Endothelial cell (in vitro differentiated cells): ENCODE results near the gene POP5. TPM values are rescaled to one million over a fixed set of nuclear protein-coding genes. Genes with fewer than 3 reads are reported as not detected.

ENCODE experiments used
- DNase-seq: peaks from one replicate; pipeline ENCODE4 v3.0.0; 2021; ENCODE audit warnings: low spot score
- H3K27ac Mint-ChIP-seq: one replicate; pipeline ENCODE4 v1.8.0; 2021; ENCODE audit warnings: mixed read lengths, inconsistent platforms; ENCODE audit not compliant: unreplicated experiment
- H3K27me3 Mint-ChIP-seq: one replicate; pipeline ENCODE4 v1.8.0; 2021; ENCODE audit warnings: mild to moderate bottlenecking, moderate library complexity, mixed read lengths, inconsistent platforms; ENCODE audit not compliant: unreplicated experiment
- H3K36me3 Mint-ChIP-seq: one replicate; pipeline ENCODE4 v1.8.0; 2021; ENCODE audit warnings: mild to moderate bottlenecking, low read depth, mixed read lengths, inconsistent platforms; ENCODE audit not compliant: unreplicated experiment
- H3K4me1 Mint-ChIP-seq: one replicate; pipeline ENCODE4 v1.8.0; 2021; ENCODE audit warnings: mild to moderate bottlenecking, mixed read lengths, inconsistent platforms; ENCODE audit not compliant: unreplicated experiment
- H3K4me3 Mint-ChIP-seq: one replicate; pipeline ENCODE4 v1.8.0; 2021; ENCODE audit warnings: mild to moderate bottlenecking, mixed read lengths, inconsistent platforms; ENCODE audit not compliant: unreplicated experiment
- H3K9me3 Mint-ChIP-seq: one replicate; pipeline ENCODE4 v1.8.0; 2021; ENCODE audit warnings: mixed read lengths, inconsistent platforms; ENCODE audit not compliant: unreplicated experiment
- CTCF ChIP-seq: fragments of 200-600 bp; sonication (generic); IDR thresholded peaks from one replicate; pipeline ENCODE4 v1.5.0; 2021; ENCODE audit warnings: antibody characterized with exemption; ENCODE audit not compliant: unreplicated experiment
- total RNA-seq: library from RNA; stranded (reverse); fragmentation: NEBNext Ultra II Directional; extraction: Animal tissue kit (Norgen Biotek cat#: 25700); gene quantifications from one replicate; pipeline ENCODE4 v1.2.1, GENCODE V29; 2021; ENCODE audit not compliant: unreplicated experiment

Gene POP5
- total RNA-seq, 1 donor from 2014 or later = 17.8 TPM

DNA sequence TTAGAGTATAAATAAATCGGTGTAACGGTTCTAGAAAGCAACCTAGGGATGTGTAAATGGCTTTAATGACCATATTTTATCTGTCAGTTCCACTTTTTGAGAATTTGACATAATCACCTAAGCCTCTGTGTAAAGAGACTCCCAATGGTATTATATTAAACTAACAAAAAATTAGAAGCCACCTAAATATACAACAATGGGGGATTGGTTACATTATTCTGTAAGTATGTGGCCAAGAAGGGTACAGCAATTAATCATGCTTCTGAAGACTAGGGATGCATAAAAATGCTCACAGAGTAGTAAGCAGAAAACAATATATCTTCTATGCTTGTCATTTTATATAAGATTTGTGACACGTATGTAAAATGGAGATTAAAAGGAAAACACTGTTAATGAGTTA, 36.5 kb downstream of the POP5 start:
- no peaks in the 10 kb centered on the region for H3K27me3 Mint-ChIP-seq
- H3K27ac Mint-ChIP-seq = no peak overlapping the region
- H3K9me3 Mint-ChIP-seq = no peaks in the 10 kb centered on the region
- DNase-seq = no peak
- no peak overlapping the region for H3K4me3 Mint-ChIP-seq
- H3K36me3 Mint-ChIP-seq = no peaks in the 10 kb centered on the region
- peaks cover 3% of the 10 kb centered on the region for H3K4me1 Mint-ChIP-seq
- no peak for TF ChIP-seq CTCF

DNA sequence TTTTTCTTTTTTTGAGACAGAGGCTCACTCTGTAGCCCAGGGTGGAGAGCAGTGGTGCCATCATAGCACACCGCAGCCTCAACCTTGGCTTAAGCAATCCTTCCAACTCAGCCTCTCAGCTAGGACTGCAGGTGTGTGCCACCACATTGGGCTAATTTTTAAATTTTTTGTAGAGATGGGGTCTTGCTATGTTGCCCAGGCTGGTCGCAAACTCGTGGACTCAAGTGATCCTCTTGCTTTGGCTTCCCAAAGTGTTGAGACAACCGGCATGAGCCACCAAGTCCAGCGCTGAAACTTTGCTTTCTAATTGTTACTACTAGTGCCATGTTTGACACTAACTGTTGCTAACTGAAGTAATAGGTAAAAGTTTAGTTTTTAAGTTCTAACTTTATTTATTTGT, 39.0 kb downstream of the POP5 start:
- Mint-ChIP-seq H3K4me3 (no peak overlapping the region), H3K4me1 (peaks cover 18% of the 10 kb centered on the region), H3K27me3 (no peaks in the 10 kb centered on the region), H3K27ac (no peak overlapping the region), H3K36me3 (peaks cover 3% of the 10 kb centered on the region), H3K9me3 (no peaks in the 10 kb centered on the region)
- TF ChIP-seq CTCF = no peak
- no peak for DNase-seq

DNA sequence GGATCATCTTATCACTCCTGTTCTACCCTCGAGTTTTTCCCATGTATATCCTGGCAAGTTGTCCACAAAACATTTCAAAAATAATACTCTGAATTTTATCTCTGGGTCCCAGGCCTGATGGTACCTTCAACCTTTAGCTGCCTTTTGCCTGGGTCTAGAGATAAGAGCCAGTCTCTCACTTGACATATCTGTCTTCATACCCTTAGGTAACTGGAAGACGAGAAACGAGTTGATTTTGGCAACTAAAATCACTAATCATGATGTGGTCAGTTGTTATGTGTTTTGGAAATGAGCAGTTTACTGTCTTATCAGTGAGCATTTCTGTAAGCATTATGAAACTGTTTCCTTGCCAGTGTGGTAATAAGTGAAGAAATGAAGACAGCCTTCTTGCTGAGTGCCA, 40.8 kb downstream of the POP5 start:
- Mint-ChIP-seq H3K9me3 (no peaks in the 10 kb centered on the region), H3K4me1 (peaks cover 32% of the 10 kb centered on the region), H3K27ac (no peak overlapping the region), H3K4me3 (no peak overlapping the region), H3K36me3 (peaks cover 3% of the 10 kb centered on the region), H3K27me3 (no peaks in the 10 kb centered on the region)
- no peak for TF ChIP-seq CTCF
- no peak for DNase-seq

DNA sequence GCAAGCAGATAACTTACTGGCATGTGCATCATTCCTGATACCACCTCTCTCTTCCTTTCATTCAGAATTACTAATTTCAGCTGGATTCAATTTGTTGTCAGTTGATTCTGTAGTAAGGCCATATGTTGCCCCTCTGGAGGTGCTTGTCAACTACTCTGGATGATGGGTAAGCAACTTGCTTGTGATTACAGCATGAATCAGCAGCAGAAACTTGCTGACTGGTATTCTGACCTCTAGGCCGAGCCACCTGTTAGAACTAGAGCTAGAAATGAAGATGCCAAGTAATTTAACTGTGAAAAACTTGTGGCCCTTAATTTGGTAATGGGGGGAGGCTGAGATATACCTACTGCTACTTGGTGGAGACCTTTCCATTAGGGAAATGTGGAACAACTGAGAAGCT, 41.9 kb downstream of the POP5 start:
- Mint-ChIP-seq H3K4me1 (peaks cover 35% of the 10 kb centered on the region), H3K27ac (peak overlapping the region; percentile 48)

More for the DNA sequence above, 41.9 kb downstream of the POP5 start:
- no peaks in the 10 kb centered on the region for H3K27me3 Mint-ChIP-seq
- H3K36me3 Mint-ChIP-seq = peaks cover 3% of the 10 kb centered on the region
- H3K4me3 Mint-ChIP-seq = no peak overlapping the region
- no peak for DNase-seq
- H3K9me3 Mint-ChIP-seq = no peaks in the 10 kb centered on the region
- TF ChIP-seq CTCF = no peak
